Hepatocyte (in vitro differentiated cells): Measurements from ENCODE around the gene SERPINA3. TPM values are rescaled to one million over a fixed set of nuclear protein-coding genes. Genes with fewer than 3 reads are reported as not detected.
"Not testable (repeated sequence)": the region's sequence is repeated elsewhere in the genome, so short reads cannot be mapped to it uniquely, and the experiment has no call there.

Source experiments
- DNase-seq: peaks from one replicate; pipeline ENCODE4 v3.0.0-alpha.2; 2016; ENCODE audit warnings: low spot score
- H2AFZ ChIP-seq: fragments of 200-600 bp; sonication (generic); 2 replicates; pipeline ENCODE4 v1.6.0; 2016; ENCODE audit warnings: antibody characterized with exemption, mild to moderate bottlenecking
- H3K27ac ChIP-seq: fragments of 200-600 bp; sonication (generic); 2 replicates; pipeline ENCODE4 v1.5.1; 2016; ENCODE audit warnings: mild to moderate bottlenecking
- H3K27me3 ChIP-seq: fragments of 200-600 bp; sonication (generic); 2 replicates; pipeline ENCODE4 v1.6.1; 2016
- H3K36me3 ChIP-seq: fragments of 200-600 bp; sonication (generic); replicated peaks from 2 replicates; pipeline ENCODE4 v1.5.1; 2016; ENCODE audit warnings: low read depth; ENCODE audit not compliant: insufficient read depth
- H3K4me1 ChIP-seq: fragments of 200-600 bp; sonication (generic); 2 replicates; pipeline ENCODE4 v1.5.1; 2016; ENCODE audit warnings: mild to moderate bottlenecking, moderate library complexity; ENCODE audit not compliant: insufficient read depth
- H3K4me2 ChIP-seq: fragments of 200-600 bp; sonication (generic); 2 replicates; pipeline ENCODE4 v1.6.0; 2016
- H3K4me3 ChIP-seq: fragments of 200-600 bp; sonication (generic); 2 replicates; pipeline ENCODE4 v1.5.1; 2016; ENCODE audit warnings: mild to moderate bottlenecking
- H3K79me2 ChIP-seq: fragments of 200-600 bp; sonication (generic); 2 replicates; pipeline ENCODE4 v1.6.0; 2017; ENCODE audit warnings: mild to moderate bottlenecking
- H3K9me2 ChIP-seq: fragments of 200-600 bp; sonication (generic); replicated peaks from 2 replicates; pipeline ENCODE4 v1.6.0; 2017; ENCODE audit warnings: mild to moderate bottlenecking; ENCODE audit not compliant: insufficient read depth
- H3K9me3 ChIP-seq: fragments of 200-600 bp; sonication (generic); 2 replicates; pipeline ENCODE4 v1.5.1; 2016; ENCODE audit warnings: low read depth, mild to moderate bottlenecking
- H4K20me1 ChIP-seq: fragments of 200-600 bp; sonication (generic); 2 replicates; pipeline ENCODE4 v1.6.0; 2016; ENCODE audit warnings: mild to moderate bottlenecking; ENCODE audit not compliant: insufficient read depth, poor library complexity, severe bottlenecking
- CTCF ChIP-seq: fragments of 200-600 bp; sonication (generic); IDR thresholded peaks from 2 replicates; pipeline ENCODE4 v1.5.1; 2016; ENCODE audit warnings: antibody characterized with exemption, mild to moderate bottlenecking; ENCODE audit not compliant: poor library complexity
- EZH2 ChIP-seq: fragments of 200-600 bp; sonication (generic); IDR thresholded peaks from 2 replicates; pipeline ENCODE4 v1.6.1; 2016; ENCODE audit warnings: antibody characterized with exemption, mild to moderate bottlenecking, borderline replicate concordance
- EZH2phosphoT487 ChIP-seq: fragments of 200-600 bp; sonication (generic); IDR thresholded peaks from one replicate; pipeline ENCODE4 v1.6.1; 2018; ENCODE audit warnings: antibody characterized with exemption, mild to moderate bottlenecking, low read depth, moderate library complexity; ENCODE audit not compliant: unreplicated experiment, severe bottlenecking
- WGBS: methylation state at CpG from one replicate; pipeline ENCODE4 v1.1.6; 2016; ENCODE audit warnings: low lambda C conversion rate; ENCODE audit errors: missing lambda C conversion rate; 5-methylcytosine and 5-hydroxymethylcytosine counted together
- polyA plus RNA-seq: library from polyadenylated mRNA; unstranded; fragments of >200 nt; fragmentation: Nextera tagmentation; extraction: Ambion mirVana; gene quantifications from 2 replicates; pipeline ENCODE4 v1.2.1, GENCODE V29; 2016
- total RNA-seq: library from RNA; depleted of rRNA; stranded (reverse); fragments of >200 nt; gene quantifications from 2 replicates; pipeline ENCODE4 v1.2.3, GENCODE V29; 2014

Gene SERPINA3
- total and polyA plus RNA-seq, 2 experiments from 2014 or later = 359 to 457 TPM

GRCh38 chr14:94574336-94574735, 37.9 kb upstream of the SERPINA3 start:
- no peak for DNase-seq
- H3K4me3 ChIP-seq = no peak overlapping the region
- H3K27me3 ChIP-seq = no peaks in the 10 kb centered on the region
- H3K4me2 ChIP-seq = no peak overlapping the region
- H3K9me3 ChIP-seq = no peaks in the 10 kb centered on the region
- no peak for TF ChIP-seq EZH2phosphoT487
- no peak for TF ChIP-seq CTCF
- TF ChIP-seq EZH2 = no peak
- no peak overlapping the region for H3K27ac ChIP-seq
- H3K36me3 ChIP-seq = no peaks in the 10 kb centered on the region
- H3K9me2 ChIP-seq = no peaks in the 10 kb centered on the region
- H3K4me1 ChIP-seq = no peaks in the 10 kb centered on the region
- H4K20me1 ChIP-seq = no peaks in the 10 kb centered on the region
- WGBS = 90% methylated on average over 3 of the region's 3 CpGs
- H2AFZ ChIP-seq = no peak overlapping the region
- no peaks in the 10 kb centered on the region for H3K79me2 ChIP-seq

DNA sequence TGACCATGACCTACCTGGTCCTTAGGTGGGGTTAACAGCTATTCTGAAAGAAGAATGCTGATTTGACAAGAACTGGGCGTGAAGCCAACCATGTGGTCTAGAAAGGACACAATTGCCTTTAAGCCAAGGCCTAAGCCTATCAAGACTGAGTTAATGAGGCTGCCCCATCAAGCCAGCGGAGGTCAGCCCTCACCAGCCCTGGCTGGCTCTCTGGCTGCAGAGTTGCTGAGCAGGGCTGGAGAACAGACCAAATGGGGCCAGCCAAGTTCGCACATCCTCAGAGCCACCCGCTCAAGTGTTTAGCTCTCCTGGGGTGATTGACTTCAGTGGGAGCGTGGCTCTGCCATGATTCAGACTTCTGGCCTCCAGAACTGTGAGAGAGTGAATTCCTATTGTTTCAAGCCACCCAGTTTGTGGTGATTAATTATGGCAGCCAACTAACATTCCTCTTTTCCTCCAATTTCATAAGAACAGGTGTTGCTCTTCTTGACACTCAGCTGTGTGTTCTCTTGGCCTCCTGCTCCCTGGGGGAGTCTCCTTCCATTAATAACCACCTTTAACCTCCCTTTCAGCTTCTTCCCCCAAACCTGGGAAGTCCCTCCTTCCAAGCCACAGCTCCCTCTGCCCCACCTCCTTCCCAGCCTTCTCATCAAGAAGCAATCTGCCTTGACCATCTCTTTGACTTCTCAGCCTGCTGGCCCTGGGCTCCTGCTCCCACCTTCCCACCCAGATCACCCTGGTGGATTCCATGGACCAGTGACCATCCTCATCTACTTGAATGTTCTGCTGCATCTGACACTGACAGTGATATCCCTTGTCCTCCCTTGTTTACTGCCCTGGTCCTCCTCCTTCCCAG, 36.2 kb upstream of the SERPINA3 start:
- TF ChIP-seq EZH2 (no peak), CTCF (no peak), EZH2phosphoT487 (no peak)
- H3K9me3 ChIP-seq = no peaks in the 10 kb centered on the region
- no peaks in the 10 kb centered on the region for H3K27me3 ChIP-seq
- no peaks in the 10 kb centered on the region for H4K20me1 ChIP-seq
- no peak overlapping the region for H3K27ac ChIP-seq
- no peaks in the 10 kb centered on the region for H3K36me3 ChIP-seq
- no peak overlapping the region for H3K4me2 ChIP-seq
- H3K4me1 ChIP-seq = no peaks in the 10 kb centered on the region
- no peaks in the 10 kb centered on the region for H3K79me2 ChIP-seq
- no peak overlapping the region for H3K4me3 ChIP-seq
- no peaks in the 10 kb centered on the region for H3K9me2 ChIP-seq
- no peak overlapping the region for H2AFZ ChIP-seq
- WGBS = 94% methylated on average over 5 of the region's 5 CpGs
- DNase-seq = no peak

GRCh38 chr14:94577472-94577871, 34.7 kb upstream of the SERPINA3 start:
- DNase-seq, H3K27ac ChIP-seq, H4K20me1 ChIP-seq: not testable (repeated sequence)

GRCh38 chr14:94578712-94579111, 33.5 kb upstream of the SERPINA3 start:
- Histone ChIP-seq H3K36me3 (no peaks in the 10 kb centered on the region), H3K79me2 (no peaks in the 10 kb centered on the region), H2AFZ (no peak overlapping the region), H3K9me2 (no peaks in the 10 kb centered on the region), H3K9me3 (no peaks in the 10 kb centered on the region), H3K4me2 (no peak overlapping the region), H4K20me1 (no peaks in the 10 kb centered on the region), H3K4me1 (peaks cover 10% of the 10 kb centered on the region), H3K27ac (no peak overlapping the region), H3K27me3 (no peaks in the 10 kb centered on the region), H3K4me3 (no peak overlapping the region)
- TF ChIP-seq CTCF = no peak
- TF ChIP-seq EZH2 = no peak
- TF ChIP-seq EZH2phosphoT487 = no peak
- DNase-seq = no peak
- 91% methylated on average over 6 of the region's 6 CpGs for WGBS

More at GRCh38 chr14:94577472-94577871, 34.7 kb upstream of the SERPINA3 start:
- not testable (repeated sequence) for H3K27me3 ChIP-seq, H3K36me3 ChIP-seq, H3K4me2 ChIP-seq, H3K4me1 ChIP-seq, H3K4me3 ChIP-seq, H3K9me2 ChIP-seq, H2AFZ ChIP-seq, H3K79me2 ChIP-seq, H3K9me3 ChIP-seq
